AML-193 (cell line): ENCODE results near the gene MSRB3.
"Not testable (repeated sequence)": the region's sequence is repeated elsewhere in the genome, so short reads cannot be mapped to it uniquely, and the experiment has no call there.

Source experiments
- DNase-seq, 2 experiments: peaks; one replicate each; lab custom pipeline; 2025; lab: John Stamatoyannopoulos, UW

The MSRB3 gene

GRCh38 chr12:65287426-65287825 lies 8.9 kb downstream of the MSRB3 start:
- DNase-seq: peak; percentile 5 to 25

GRCh38 chr12:65292241-65292640 lies 13.8 kb downstream of the MSRB3 start:
- DNase-seq: no peak

DNA sequence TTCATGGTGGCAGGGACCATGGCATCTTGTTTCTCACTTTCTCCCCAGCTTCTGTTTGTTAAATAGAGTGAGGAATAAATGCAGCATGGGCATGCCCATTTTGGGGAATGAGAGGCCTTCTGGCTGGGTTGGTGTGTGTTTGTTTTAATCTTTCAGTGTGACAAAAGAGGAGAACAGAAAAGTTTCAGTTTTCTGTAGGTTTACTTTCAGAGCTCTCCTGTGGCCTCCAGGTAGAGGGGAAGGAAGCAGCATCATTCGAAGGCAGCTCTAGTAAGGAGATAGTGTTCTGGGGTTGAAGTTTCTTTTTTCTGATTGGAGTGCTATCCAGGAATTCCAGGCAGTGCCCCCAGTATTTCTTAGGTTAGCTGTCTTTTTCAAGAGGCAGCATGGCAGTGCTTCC lies 15.3 kb downstream of the MSRB3 start:
- DNase-seq: no peak

GRCh38 chr12:65294641-65295262 lies 16.3 kb downstream of the MSRB3 start:
- no peak for DNase-seq

GRCh38 chr12:65296508-65297265 lies 18.2 kb downstream of the MSRB3 start:
- DNase-seq: no peak

- DNase-seq: no peak
Observed at GRCh38 chr12:65300097-65300496, 21.6 kb downstream of the MSRB3 start.

DNA sequence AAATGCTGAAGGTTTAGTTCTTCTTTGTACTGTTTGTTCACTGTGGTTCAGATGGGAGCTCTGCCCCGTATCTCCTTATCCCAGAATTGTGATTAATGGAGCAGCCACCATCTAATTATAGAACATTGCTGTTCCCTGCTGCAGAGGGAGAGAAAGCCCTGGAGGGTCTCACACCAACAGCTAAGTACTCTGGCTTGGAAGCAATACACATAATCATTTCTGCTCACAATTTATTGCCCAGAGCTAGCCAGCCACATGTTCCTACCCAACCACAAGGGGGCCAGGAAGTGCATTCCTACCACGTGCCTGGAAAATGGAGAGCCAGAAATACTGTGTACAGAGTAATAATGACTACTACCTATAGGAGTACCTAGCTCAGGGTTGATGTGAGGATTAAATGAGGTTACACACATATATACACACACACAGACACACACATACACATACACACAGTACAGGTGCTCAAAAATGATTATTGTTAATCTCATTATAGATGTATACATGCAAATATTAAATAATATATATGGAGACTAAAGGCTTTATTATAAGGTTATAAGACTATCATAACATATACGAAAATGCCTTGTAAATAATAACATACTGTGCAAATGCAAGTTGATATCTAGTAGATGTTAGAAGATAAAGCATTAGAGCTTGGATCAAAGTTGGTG lies 22.3 kb downstream of the MSRB3 start:
- no peak for DNase-seq

- no peak for DNase-seq
Observed at GRCh38 chr12:65302891-65303290, 24.4 kb downstream of the MSRB3 start.

GRCh38 chr12:65305346-65305950 lies 27.0 kb downstream of the MSRB3 start:
- no peak for DNase-seq

DNA sequence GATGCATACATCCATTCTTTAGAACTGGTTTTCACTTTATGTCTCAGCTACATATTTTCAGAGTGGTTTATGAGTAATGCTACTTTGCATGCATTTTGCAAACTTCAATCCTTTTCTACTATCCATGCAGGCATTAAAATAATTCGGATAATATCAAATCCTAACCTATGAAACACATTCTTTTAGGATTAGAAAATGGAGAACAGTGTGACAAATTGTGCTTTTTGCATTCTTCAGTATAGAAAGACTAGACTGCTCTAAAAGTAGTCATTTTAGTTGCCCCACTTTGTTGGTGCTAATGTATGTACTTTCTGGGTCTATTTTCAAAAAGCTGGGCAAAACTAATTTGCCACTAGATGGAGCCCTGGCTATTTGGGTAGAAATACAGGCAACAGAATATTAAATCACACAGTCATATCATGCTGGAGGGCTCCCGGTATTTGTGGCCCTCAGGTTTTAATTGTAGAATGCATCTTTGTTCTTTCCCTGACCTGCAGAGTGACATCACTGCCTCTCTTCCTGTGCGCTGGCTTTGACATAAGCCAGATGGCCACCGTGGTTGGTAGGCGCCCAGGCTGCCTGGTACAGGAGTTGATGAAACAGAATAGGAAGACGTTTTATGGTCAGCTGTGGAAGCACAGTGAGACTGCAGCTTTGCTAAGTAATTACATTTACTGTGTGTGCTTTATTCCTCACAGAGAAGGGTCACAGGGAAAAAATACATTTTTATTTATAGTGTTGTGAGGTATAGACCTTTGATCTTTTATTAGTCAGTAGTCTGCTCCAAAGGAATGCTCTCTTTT lies 28.1 kb downstream of the MSRB3 start:
- DNase-seq: peak; percentile 50 to 75

DNA sequence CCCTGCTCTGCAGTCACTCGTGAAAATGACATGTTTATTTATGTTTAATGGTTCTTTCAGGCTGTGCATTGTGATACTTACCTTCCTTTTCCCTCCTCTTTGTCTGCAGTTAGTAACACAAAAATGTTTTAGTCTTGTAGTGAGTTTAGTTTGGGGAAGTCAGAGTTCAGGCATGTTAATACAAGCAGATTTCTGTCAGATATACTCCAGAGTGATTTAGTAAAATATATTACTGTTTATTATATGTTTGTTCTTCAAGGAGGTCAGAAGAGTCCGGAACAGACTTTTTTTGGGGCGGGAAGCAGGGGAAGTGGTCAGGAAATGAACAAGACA lies 28.7 kb downstream of the MSRB3 start:
- DNase-seq: peak; percentile 17 to 22

GRCh38 chr12:65308006-65308405 lies 29.5 kb downstream of the MSRB3 start:
- DNase-seq: peak; percentile 24 to 28

DNA sequence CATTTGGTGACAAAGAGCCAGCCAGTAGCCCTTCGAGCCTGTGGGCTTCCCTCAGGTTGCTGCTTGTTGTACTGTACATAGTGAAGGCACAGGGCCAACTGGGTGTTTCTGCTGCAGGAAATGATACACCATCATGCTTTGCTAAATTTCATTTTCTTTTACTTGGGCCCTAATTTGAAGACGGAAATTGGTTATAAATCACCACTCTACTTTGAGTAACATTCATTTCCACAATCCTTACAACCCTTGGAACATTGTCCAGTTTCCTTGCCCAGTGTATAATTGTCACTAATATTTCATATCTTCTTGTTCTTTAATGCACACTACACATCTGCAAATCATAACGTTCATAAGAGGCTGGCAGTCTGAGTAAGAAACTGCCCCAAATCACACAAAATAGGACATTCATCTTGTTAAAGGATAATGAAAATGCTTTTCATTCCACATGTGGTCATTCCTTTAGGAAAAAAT lies 30.2 kb downstream of the MSRB3 start:
- DNase-seq: no peak

GRCh38 chr12:65311260-65311659 lies 32.8 kb downstream of the MSRB3 start:
- DNase-seq: no peak

GRCh38 chr12:65313719-65314317 lies 35.3 kb downstream of the MSRB3 start:
- DNase-seq: peak; percentile 48 to 51

DNA sequence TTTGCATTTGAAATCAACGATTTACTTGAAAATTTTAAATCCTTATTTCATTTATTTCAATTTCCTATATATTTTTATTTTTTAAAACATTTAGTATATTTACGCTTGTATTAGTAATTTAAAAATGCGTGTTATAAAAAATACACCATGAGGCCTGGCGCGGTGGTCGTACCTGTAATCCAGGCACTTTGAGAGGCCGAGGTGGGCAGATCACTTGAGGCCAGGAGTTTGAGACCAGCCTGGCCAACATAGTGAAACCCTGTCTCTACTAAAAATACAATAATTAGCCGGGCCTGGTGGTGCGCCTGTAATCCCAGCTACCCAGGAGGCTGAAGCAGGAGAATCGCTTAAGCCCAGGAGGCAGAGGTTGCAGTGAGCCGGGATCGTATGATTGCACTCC lies 36.8 kb downstream of the MSRB3 start:
- DNase-seq: not testable (repeated sequence)

GRCh38 chr12:65318186-65318685 lies 39.8 kb downstream of the MSRB3 start:
- no peak for DNase-seq

DNA sequence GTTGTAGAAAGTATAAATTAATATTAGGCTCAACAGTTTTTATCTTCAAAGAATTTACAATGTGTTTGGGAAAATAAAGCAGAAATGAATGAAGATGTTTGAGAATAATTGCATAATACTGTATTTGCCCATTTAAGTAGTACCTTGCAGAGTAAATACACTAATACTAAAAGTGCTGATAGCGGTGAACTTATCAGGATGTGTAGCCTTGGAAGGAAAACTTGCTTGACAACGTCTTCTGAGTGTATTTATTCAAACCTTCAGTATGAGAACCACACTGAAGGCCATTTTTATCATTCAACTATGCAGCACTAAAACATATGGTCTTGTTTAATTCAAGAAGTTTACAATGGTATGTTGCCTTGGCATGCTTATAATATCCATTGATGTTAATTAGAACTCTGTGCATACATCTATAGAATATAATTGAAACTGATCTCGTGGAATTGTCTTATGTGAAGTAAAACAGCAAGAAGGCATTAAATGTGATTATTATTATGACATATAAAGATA lies 41.3 kb downstream of the MSRB3 start:
- DNase-seq: no peak

DNA sequence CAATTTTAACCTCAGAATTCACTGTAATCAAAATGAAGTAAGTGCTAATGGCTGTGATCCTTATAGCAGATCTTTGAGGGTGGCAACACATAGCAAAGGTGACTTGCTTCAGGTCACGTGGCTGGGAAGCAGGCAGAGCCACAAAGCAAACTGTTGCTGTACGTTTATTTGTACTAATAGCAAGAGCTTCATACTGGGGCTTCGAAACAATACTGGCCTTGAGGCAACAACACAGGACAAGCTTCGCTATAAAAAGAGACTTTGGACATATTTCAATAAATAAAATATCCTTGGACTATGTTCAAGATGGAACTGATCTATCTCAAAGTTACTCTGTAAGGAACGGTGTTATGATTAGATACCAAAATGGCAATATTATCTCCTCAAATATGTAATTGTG lies 44.6 kb downstream of the MSRB3 start:
- no peak for DNase-seq

- DNase-seq: no peak
Observed at GRCh38 chr12:65324056-65324455, 45.6 kb downstream of the MSRB3 start.

DNA sequence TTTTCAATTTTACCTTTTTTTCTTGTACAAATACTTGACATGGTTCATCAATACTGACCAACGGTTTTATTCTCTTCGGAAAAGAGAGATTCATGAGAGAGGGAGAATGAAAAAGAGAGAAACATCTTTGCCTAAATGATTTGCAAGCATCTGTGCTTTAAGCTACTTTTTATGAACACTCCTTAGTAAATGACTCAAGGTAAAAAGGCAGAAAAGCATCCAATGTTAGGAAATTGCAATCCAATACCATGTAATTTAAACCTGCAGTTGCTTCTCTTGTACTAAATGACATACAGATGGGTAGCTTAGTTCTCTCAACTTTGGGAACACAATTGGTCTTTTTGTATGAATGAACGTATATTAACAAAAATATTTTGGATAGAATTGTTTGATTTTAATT lies 46.1 kb downstream of the MSRB3 start:
- DNase-seq: no peak
